ENCODE data around the gene PSMA6.
"Not testable (repeated sequence)": the region's sequence is repeated elsewhere in the genome, so short reads cannot be mapped to it uniquely, and the experiment has no call there.

The PSMA6 gene

GRCh38 chr14:35346738-35347322 lies 54.6 kb downstream of the PSMA6 start:
- no peak for DNase-seq

- no peak for DNase-seq
Measured at GRCh38 chr14:35347323-35348043, 55.3 kb downstream of the PSMA6 start.

GRCh38 chr14:35348044-35348380 lies 55.8 kb downstream of the PSMA6 start:
- DNase-seq: not testable (repeated sequence)

GRCh38 chr14:35349496-35350365 lies 57.5 kb downstream of the PSMA6 start:
- DNase-seq: no peak

- no peak for DNase-seq
Measured at GRCh38 chr14:35351497-35351896, 59.3 kb downstream of the PSMA6 start.

- DNase-seq: no peak
Measured at GRCh38 chr14:35351897-35352273, 59.7 kb downstream of the PSMA6 start.

- no peak for DNase-seq
Measured at GRCh38 chr14:35352274-35353233, 60.4 kb downstream of the PSMA6 start.

GRCh38 chr14:35353409-35354172 lies 61.4 kb downstream of the PSMA6 start:
- no peak for DNase-seq

- not testable (repeated sequence) for DNase-seq
Measured at GRCh38 chr14:35355235-35355634, 63.1 kb downstream of the PSMA6 start.

- DNase-seq: no peak
Measured at GRCh38 chr14:35355981-35356841, 64.0 kb downstream of the PSMA6 start.

- DNase-seq: not testable (repeated sequence)
Measured at GRCh38 chr14:35359655-35360054, 67.5 kb downstream of the PSMA6 start.

- no peak for DNase-seq
Measured at GRCh38 chr14:35361141-35361480, 68.9 kb downstream of the PSMA6 start.

GRCh38 chr14:35362450-35362849 lies 70.3 kb downstream of the PSMA6 start:
- DNase-seq: no peak

GRCh38 chr14:35362911-35363374 lies 70.8 kb downstream of the PSMA6 start:
- DNase-seq: no peak

- no peak for DNase-seq
Measured at GRCh38 chr14:35365130-35366055, 73.2 kb downstream of the PSMA6 start.

- no peak for DNase-seq
Measured at GRCh38 chr14:35366056-35366451, 73.9 kb downstream of the PSMA6 start.

- no peak for DNase-seq
Measured at GRCh38 chr14:35366521-35366976, 74.4 kb downstream of the PSMA6 start.

GRCh38 chr14:35367056-35367372 lies 74.8 kb downstream of the PSMA6 start:
- DNase-seq: no peak
